OCI-LY1 (cell line): ENCODE results near the gene MPLKIP.

ENCODE experiments used
- EZH2 ChIP-seq: fragments of 200-600 bp; sonication (generic), shearing (Covaris generic); IDR thresholded peaks from 2 replicates; pipeline ENCODE4 v1.8.0; 2017; ENCODE audit warnings: borderline replicate concordance, mixed run types, mild to moderate bottlenecking, antibody characterized with exemption, low read length, moderate library complexity, mixed read lengths
- TF ChIP-seq, protein P1 (sequence below): fragments of 200-600 bp; sonication (generic), shearing (Covaris generic); IDR thresholded peaks from 2 replicates; pipeline ENCODE4 v1.5.1; 2017; ENCODE audit warnings: mild to moderate bottlenecking, antibody characterized with exemption, low read length, moderate library complexity, mixed read lengths

DNA sequence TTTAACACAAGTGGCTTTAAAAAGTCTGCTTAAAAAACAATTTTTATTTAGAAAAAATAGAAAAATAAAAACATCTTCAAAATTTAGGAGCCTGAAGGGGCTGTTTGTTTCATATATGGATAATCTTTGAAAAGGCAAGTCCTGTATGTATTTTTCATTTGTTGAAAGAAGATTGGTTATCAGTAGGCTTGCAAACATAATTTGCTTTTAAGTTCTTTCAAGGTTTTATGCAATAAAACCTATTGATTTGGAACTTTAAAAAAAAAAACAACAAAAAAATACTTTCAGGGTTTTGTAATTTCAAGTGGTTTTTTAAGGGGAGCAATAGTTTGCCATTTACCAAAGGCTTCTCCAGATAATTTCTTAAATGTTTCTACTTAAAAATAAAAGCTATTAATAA lies 35.6 kb downstream of the MPLKIP start:
- no peak for TF ChIP-seq EZH2
- TF ChIP-seq, protein P1, sequence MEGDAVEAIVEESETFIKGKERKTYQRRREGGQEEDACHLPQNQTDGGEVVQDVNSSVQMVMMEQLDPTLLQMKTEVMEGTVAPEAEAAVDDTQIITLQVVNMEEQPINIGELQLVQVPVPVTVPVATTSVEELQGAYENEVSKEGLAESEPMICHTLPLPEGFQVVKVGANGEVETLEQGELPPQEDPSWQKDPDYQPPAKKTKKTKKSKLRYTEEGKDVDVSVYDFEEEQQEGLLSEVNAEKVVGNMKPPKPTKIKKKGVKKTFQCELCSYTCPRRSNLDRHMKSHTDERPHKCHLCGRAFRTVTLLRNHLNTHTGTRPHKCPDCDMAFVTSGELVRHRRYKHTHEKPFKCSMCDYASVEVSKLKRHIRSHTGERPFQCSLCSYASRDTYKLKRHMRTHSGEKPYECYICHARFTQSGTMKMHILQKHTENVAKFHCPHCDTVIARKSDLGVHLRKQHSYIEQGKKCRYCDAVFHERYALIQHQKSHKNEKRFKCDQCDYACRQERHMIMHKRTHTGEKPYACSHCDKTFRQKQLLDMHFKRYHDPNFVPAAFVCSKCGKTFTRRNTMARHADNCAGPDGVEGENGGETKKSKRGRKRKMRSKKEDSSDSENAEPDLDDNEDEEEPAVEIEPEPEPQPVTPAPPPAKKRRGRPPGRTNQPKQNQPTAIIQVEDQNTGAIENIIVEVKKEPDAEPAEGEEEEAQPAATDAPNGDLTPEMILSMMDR = no peak
